ENCODE measurements around the gene PTPRN2.

Gene PTPRN2

GRCh38 chr7:157997080-157997440 lies 590.6 kb downstream of the PTPRN2 start:
- no peak for DNase-seq (ENCODE audit: low spot score)
- in situ Hi-C loops (cut with MboI; ENCODE audit: low sequenced_read_pairs, unreplicated experiment): no loop called here
- TF ChIP-seq CTCF (IDR thresholded peaks at IDR 0.05; ENCODE audit: borderline replicate concordance, control extremely low read depth, extremely low read depth, insufficient read depth, missing control alignments): no peak

GRCh38 chr7:157996359-157997079 lies 591.1 kb downstream of the PTPRN2 start:
- DNase-seq (ENCODE audit: low spot score): no peak
- TF ChIP-seq CTCF (IDR thresholded peaks at IDR 0.05; ENCODE audit: borderline replicate concordance, control extremely low read depth, extremely low read depth, insufficient read depth, missing control alignments): no peak
- in situ Hi-C loops (cut with MboI; ENCODE audit: low sequenced_read_pairs, unreplicated experiment): no loop called here

GRCh38 chr7:157995815-157996214 lies 591.8 kb downstream of the PTPRN2 start:
- TF ChIP-seq CTCF (IDR thresholded peaks at IDR 0.05; ENCODE audit: borderline replicate concordance, control extremely low read depth, extremely low read depth, insufficient read depth, missing control alignments): no peak
- DNase-seq (ENCODE audit: low spot score): no peak
- in situ Hi-C loops (cut with MboI; ENCODE audit: low sequenced_read_pairs, unreplicated experiment): no loop called here

GRCh38 chr7:157994319-157994718 lies 593.3 kb downstream of the PTPRN2 start:
- in situ Hi-C loops (cut with MboI; ENCODE audit: low sequenced_read_pairs, unreplicated experiment): no loop called here
- no peak for DNase-seq (ENCODE audit: low spot score)
- no peak for TF ChIP-seq CTCF (IDR thresholded peaks at IDR 0.05; ENCODE audit: borderline replicate concordance, control extremely low read depth, extremely low read depth, insufficient read depth, missing control alignments)

GRCh38 chr7:157993406-157994105 lies 594.1 kb downstream of the PTPRN2 start:
- in situ Hi-C loops (cut with MboI; ENCODE audit: low sequenced_read_pairs, unreplicated experiment): no loop called here
- no peak for TF ChIP-seq CTCF (IDR thresholded peaks at IDR 0.05; ENCODE audit: borderline replicate concordance, control extremely low read depth, extremely low read depth, insufficient read depth, missing control alignments)
- no peak for DNase-seq (ENCODE audit: low spot score)

- DNase-seq (ENCODE audit: low spot score): no peak
- no peak for TF ChIP-seq CTCF (IDR thresholded peaks at IDR 0.05; ENCODE audit: borderline replicate concordance, control extremely low read depth, extremely low read depth, insufficient read depth, missing control alignments)
- in situ Hi-C loops (cut with MboI; ENCODE audit: low sequenced_read_pairs, unreplicated experiment): no loop called here
Measured at GRCh38 chr7:157992511-157993160, 595.0 kb downstream of the PTPRN2 start.
